K562 (cell line): ENCODE data around the gene PMPCB. TPM values are rescaled to one million over a fixed set of nuclear protein-coding genes. Genes with fewer than 3 reads are reported as not detected.

Source experiments
- ATAC-seq: fragments of 200-7000 bp; cut with Tn5 transposase; 3 replicates; pipeline ENCODE4 v1.9.1; 2020; ENCODE audit warnings: moderate library complexity
- BruUV-seq: library from RNA; stranded (reverse); fragments of 400-500 nt; replicated peaks from 2 replicates; lab custom pipeline; 2021; lab: Mats Ljungman, UMichigan
- CTCF ChIA-PET: fragments of 300-600 bp; formaldehyde crosslinking; extraction: SDS; loops from one replicate; lab custom pipeline; 2021; ENCODE audit warnings: low intra/inter-chr PET ratio; lab: Yijun Ruan, JAX
- POLR2A ChIA-PET: fragments of 300-600, 350-650 bp; sonication (Branson Sonifier 250); formaldehyde crosslinking; extraction: SDS; loops from one replicate; lab custom pipeline; 2021; ENCODE audit warnings: antibody characterized with exemption, inconsistent platforms; lab: Yijun Ruan, JAX
- DNase-seq, 4 experiments: peaks; one replicate each; pipeline versions ENCODE4 v3.0.0 to v3.0.0-alpha.2; 2011 to 2018; ENCODE audit warnings: low spot score in 3 of 4, mixed read lengths in 3 of 4; ENCODE audit errors: extremely low read depth in 1 of 4
- FAIRE-seq: peaks from 2 replicates; lab custom pipeline; 2011; peaks lifted over from hg19 to GRCh38; lab: Jason Lieb, UNC
- H2AFZ ChIP-seq: 2 replicates; pipeline ENCODE4 v1.6.0; 2011; ENCODE audit warnings: low read depth, low read length, control low read depth, inconsistent platforms
- H3K27ac ChIP-seq: fragments of 200-600 bp; 3 replicates; pipeline ENCODE4 v1.8.0; 2011; ENCODE audit warnings: low read depth, mild to moderate bottlenecking, control low read depth, inconsistent platforms, low read length, moderate library complexity, mixed read lengths; ENCODE audit errors: extremely low read depth
- H3K27me3 ChIP-seq, 2 experiments: fragments of 300-600 bp in 1 of 2; 2 replicates in 1 of 2; 3 replicates in 1 of 2; pipeline versions ENCODE4 v1.6.0 to v1.8.0; 2011; ENCODE audit warnings: inconsistent platforms in 2 of 2, low read length in 2 of 2, mild to moderate bottlenecking in 1 of 2, mixed read lengths in 1 of 2, moderate library complexity in 1 of 2; ENCODE audit not compliant: control insufficient read depth in 2 of 2, insufficient read depth in 2 of 2
- H3K36me3 ChIP-seq: fragments of 300-600 bp; 3 replicates; pipeline ENCODE4 v1.8.0; 2011; ENCODE audit warnings: mild to moderate bottlenecking, low read length, inconsistent platforms; ENCODE audit not compliant: control insufficient read depth, insufficient read depth
- H3K4me1 ChIP-seq, 2 experiments: fragments of 200-600 bp in 1 of 2; replicated peaks in 1 of 2; 2 replicates in 1 of 2; 3 replicates in 1 of 2; pipeline versions ENCODE4 v1.5.1 to v1.8.0; 2011; ENCODE audit warnings: inconsistent platforms in 2 of 2, low read length in 2 of 2, mild to moderate bottlenecking in 1 of 2, mixed read lengths in 1 of 2, moderate library complexity in 1 of 2; ENCODE audit not compliant: control insufficient read depth in 2 of 2, insufficient read depth in 2 of 2
- H3K4me2 ChIP-seq: 2 replicates; pipeline ENCODE4 v1.6.1; 2011; ENCODE audit warnings: low read length, control low read depth, inconsistent platforms, mixed read lengths; ENCODE audit not compliant: insufficient read depth
- H3K4me3 ChIP-seq: fragments of 200-600 bp; sonication (generic), shearing (Covaris generic); 2 replicates; pipeline ENCODE4 v1.5.1; 2016; ENCODE audit warnings: control low read depth, inconsistent platforms
- H3K79me2 ChIP-seq: fragments of 200-600 bp; 3 replicates; pipeline ENCODE4 v1.8.0; 2011; ENCODE audit warnings: low read length, inconsistent platforms; ENCODE audit not compliant: control insufficient read depth, insufficient read depth
- H3K9ac ChIP-seq, 2 experiments: 2 replicates each; pipeline versions ENCODE4 v1.6.0 to v1.6.1; 2011; ENCODE audit warnings: low read depth in 2 of 2, low read length in 2 of 2, control low read depth in 1 of 2, inconsistent platforms in 1 of 2, mild to moderate bottlenecking in 1 of 2, mixed read lengths in 1 of 2; ENCODE audit not compliant: insufficient read depth in 1 of 2
- H3K9me1 ChIP-seq: one replicate; pipeline ENCODE4 v1.6.0; 2011; ENCODE audit warnings: inconsistent platforms, mild to moderate bottlenecking, low read length, moderate library complexity; ENCODE audit not compliant: control insufficient read depth, insufficient read depth
- H3K9me3 ChIP-seq: replicated peaks from 2 replicates; pipeline ENCODE4 v1.5.1; 2011; ENCODE audit warnings: low read depth, low read length, inconsistent platforms; ENCODE audit not compliant: control insufficient read depth, insufficient read depth
- H4K20me1 ChIP-seq: replicated peaks from 2 replicates; pipeline ENCODE4 v1.6.1; 2011; ENCODE audit warnings: low read length, inconsistent platforms, mixed read lengths; ENCODE audit not compliant: control insufficient read depth, insufficient read depth
- CREM ChIP-seq: IDR thresholded peaks from 2 replicates; pipeline ENCODE4 v1.6.1; 2014; ENCODE audit warnings: antibody characterized with exemption, low read depth
- E2F3 ChIP-seq: fragments of 250-450 bp; sonication (Bioruptor Pico); IDR thresholded peaks from 2 replicates; pipeline ENCODE4 v1.4.0; 2020; ENCODE audit warnings: mild to moderate bottlenecking
- ESRRA ChIP-seq: fragments of 450-650 bp; IDR thresholded peaks from 2 replicates; pipeline ENCODE4 v1.6.1; 2014; ENCODE audit warnings: low read depth, mild to moderate bottlenecking, moderate library complexity, borderline replicate concordance
- ILF3 ChIP-seq: fragments of 450-650 bp; IDR thresholded peaks from 2 replicates; pipeline ENCODE4 v1.6.1; 2018; ENCODE audit warnings: antibody characterized with exemption, mild to moderate bottlenecking, moderate library complexity, borderline replicate concordance
- MAFF ChIP-seq: IDR thresholded peaks from 2 replicates; pipeline ENCODE4 v1.6.1; 2012; ENCODE audit warnings: low read length, improper control_type of control experiment
- MAFG ChIP-seq: fragments of 450-650 bp; conservative IDR thresholded peaks from 2 replicates; pipeline ENCODE4 v1.6.1; 2016; ENCODE audit warnings: missing genetic modification characterization, missing compliant biosample characterization
- NFE2L1 ChIP-seq: fragments of 450-650 bp; IDR thresholded peaks from 2 replicates; pipeline ENCODE4 v1.6.1; 2016; ENCODE audit warnings: missing genetic modification characterization, low read depth, mild to moderate bottlenecking, missing compliant biosample characterization, moderate library complexity, borderline replicate concordance
- NFRKB ChIP-seq: fragments of 450-650 bp; IDR thresholded peaks from 2 replicates; pipeline ENCODE4 v1.6.1; 2016; ENCODE audit warnings: low read depth
- NFXL1 ChIP-seq: fragments of 450-650 bp; formaldehyde crosslinking; IDR thresholded peaks from 2 replicates; pipeline ENCODE4 v1.4.0; 2021; ENCODE audit warnings: mild to moderate bottlenecking
- ZNF197 ChIP-seq: fragments of 200-800 bp; sonication (Bioruptor generic); IDR thresholded peaks from 2 replicates; pipeline ENCODE4 v1.6.1; 2016; ENCODE audit warnings: low read depth, missing genetic modification characterization, missing compliant biosample characterization
- ZNF316 ChIP-seq: fragments of 450-650 bp; IDR thresholded peaks from 2 replicates; pipeline ENCODE4 v1.6.1; 2016
- ZNF384 ChIP-seq: IDR thresholded peaks from 2 replicates; pipeline ENCODE4 v1.6.1; 2012; ENCODE audit warnings: low read depth, low read length, improper control_type of control experiment
- in situ Hi-C: fragments of 300-500 bp; cut with MboI; formaldehyde crosslinking; loops from 4 replicates; pipeline ENCODE4 v1.15.0; 2018; ENCODE audit warnings: inconsistent platforms, mixed read lengths
- intact Hi-C: fragments of 100-400 bp; cut with micrococcal nuclease; formaldehyde crosslinking; loops from 2 replicates; pipeline ENCODE4 v1.14.2; 2022
- polyA plus RNA-seq, 8 experiments: library from polyadenylated mRNA; depleted of rRNA in 4 of 8; stranded (reverse) in 5 of 8; unstranded in 3 of 8; fragments of >200 nt; fragmentation: Nextera tagmentation in 2 of 8; fragmentation: Illumina TruSeq in 1 of 8; extraction: Ambion mirVana in 2 of 8; extraction: Trizol in 1 of 8; gene quantifications; 2 replicates each; pipeline versions ENCODE4 v1.2.1 to v1.2.3, GENCODE V29; 2011 to 2014; ENCODE audit warnings: inconsistent platforms in 1 of 8, missing spikeins in 1 of 8
- total RNA-seq, 7 experiments: library from RNA; depleted of rRNA in 6 of 7; stranded (reverse); fragments of >200 nt in 6 of 7; fragmentation: Illumina TruSeq in 2 of 7; extraction: Trizol in 2 of 7; gene quantifications; 2 replicates each; pipeline versions ENCODE4 v1.2.1 to v1.2.3, GENCODE V29; 2011 to 2021; ENCODE audit warnings: low replicate concordance in 1 of 7
- TF ChIP-seq, protein P1 (sequence below): fragments of 450-650 bp; formaldehyde crosslinking; IDR thresholded peaks from 2 replicates; pipeline ENCODE4 v1.4.0; 2020; ENCODE audit warnings: mild to moderate bottlenecking, moderate library complexity

The PMPCB gene
- total and polyA plus RNA-seq, 9 of the 15 experiments (the other 6 are each of a cell fraction or from before 2014, with no cell fraction given), result 61.2 to 209 (median 105) TPM

GRCh38 chr7:103341466-103341865 lies 44.2 kb downstream of the PMPCB start (continued):
- TF ChIP-seq, protein P1, sequence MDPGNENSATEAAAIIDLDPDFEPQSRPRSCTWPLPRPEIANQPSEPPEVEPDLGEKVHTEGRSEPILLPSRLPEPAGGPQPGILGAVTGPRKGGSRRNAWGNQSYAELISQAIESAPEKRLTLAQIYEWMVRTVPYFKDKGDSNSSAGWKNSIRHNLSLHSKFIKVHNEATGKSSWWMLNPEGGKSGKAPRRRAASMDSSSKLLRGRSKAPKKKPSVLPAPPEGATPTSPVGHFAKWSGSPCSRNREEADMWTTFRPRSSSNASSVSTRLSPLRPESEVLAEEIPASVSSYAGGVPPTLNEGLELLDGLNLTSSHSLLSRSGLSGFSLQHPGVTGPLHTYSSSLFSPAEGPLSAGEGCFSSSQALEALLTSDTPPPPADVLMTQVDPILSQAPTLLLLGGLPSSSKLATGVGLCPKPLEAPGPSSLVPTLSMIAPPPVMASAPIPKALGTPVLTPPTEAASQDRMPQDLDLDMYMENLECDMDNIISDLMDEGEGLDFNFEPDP, result no peak
- no peak for TF ChIP-seq ZNF384
- no peak for TF ChIP-seq CREM
- peak; percentile 56 for TF ChIP-seq MAFG (tag)
- no peak for TF ChIP-seq E2F3 (CRISPR knock-in tag)
- no peak for TF ChIP-seq NFE2L1 (tag)
- no peak for TF ChIP-seq NFRKB
- TF ChIP-seq MAFF, result 0 out of 2 replicates have a peak, but pooled peaks have one; percentile 16
- no peak for TF ChIP-seq ILF3
- peak; percentile 85 for TF ChIP-seq ZNF316
- TF ChIP-seq ZNF197 (CRISPR knock-in tag), result no peak
- TF ChIP-seq NFXL1 (CRISPR knock-in tag), result no peak

DNA sequence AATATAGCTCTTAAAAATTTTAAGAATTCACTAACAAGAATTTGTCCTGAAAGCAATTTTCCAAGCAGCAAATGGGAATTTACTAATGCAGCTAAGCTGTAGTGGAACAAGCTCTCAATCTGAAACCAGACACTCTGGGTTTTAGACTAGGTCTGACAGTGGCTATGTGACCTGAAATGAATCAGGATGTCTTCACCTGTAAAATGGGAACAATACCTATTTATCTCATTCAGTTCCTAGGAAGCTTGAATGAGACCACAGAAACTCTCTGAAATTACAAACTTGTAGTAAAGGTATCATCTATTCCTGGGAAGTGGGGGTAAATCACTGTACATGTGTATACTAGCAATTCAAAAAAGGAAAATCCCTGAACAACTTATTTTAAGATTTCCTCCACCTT lies 46.1 kb downstream of the PMPCB start:
- peak overlapping the region; percentile 96 to 97 for H3K9ac ChIP-seq
- peaks cover 3 to 9% of the 10 kb centered on the region in 2 experiments; a peak in 3 of 5 replicates for H3K4me1 ChIP-seq
- no TSS peak for BruUV-seq
- TF ChIP-seq ESRRA (peak; percentile 74), ZNF316 (0 out of 2 replicates have a peak, but pooled peaks have one; percentile 7), MAFG (tag) (no peak)
- TF ChIP-seq, all 486 proteins: peak for 2
- CTCF ChIA-PET, result interaction anchor here (0.7 kb wide), 1 partner anchor 63 kb away, joined by 3 read pairs; no protein-coding TSS in a partner anchor
- Histone ChIP-seq H4K20me1 (no peaks in the 10 kb centered on the region; the same call in 1 of the 2 replicates), H3K79me2 (peaks cover 80% of the 10 kb centered on the region), H3K9me3 (no peaks in the 10 kb centered on the region), H3K4me3 (peak overlapping the region; percentile 82), H3K4me2 (peak overlapping the region; percentile 92), H3K36me3 (peaks cover 36% of the 10 kb centered on the region), H3K27ac (peak overlapping the region; percentile 93), H3K27me3 (no peaks in the 10 kb centered on the region), H2AFZ (peak overlapping the region; percentile 93; the same call in 1 of the 2 replicates), H3K9me1 (no peaks in the 10 kb centered on the region)
- intact Hi-C loops (no loop called here), in situ Hi-C loops (no loop called here)
- FAIRE-seq (no peak), ATAC-seq (no peak), DNase-seq (peak in 1 of 4 experiments; percentile 21)
- POLR2A ChIA-PET, result interaction anchor here (0.7 to 1.4 kb wide), 6 partner anchors 13 to 202 kb away, joined by 3 to 8 read pairs (median 4); no protein-coding TSS in a partner anchor
